GM12801 (cell line): ENCODE data around the gene CLIC4.

Experiments used
- TF ChIP-seq, protein P1 (sequence below): IDR thresholded peaks from one replicate; pipeline ENCODE4 v1.5.1; 2011; ENCODE audit warnings: control low read depth; ENCODE audit not compliant: insufficient read length; ENCODE audit errors: extremely low read depth

CLIC4 gene

DNA sequence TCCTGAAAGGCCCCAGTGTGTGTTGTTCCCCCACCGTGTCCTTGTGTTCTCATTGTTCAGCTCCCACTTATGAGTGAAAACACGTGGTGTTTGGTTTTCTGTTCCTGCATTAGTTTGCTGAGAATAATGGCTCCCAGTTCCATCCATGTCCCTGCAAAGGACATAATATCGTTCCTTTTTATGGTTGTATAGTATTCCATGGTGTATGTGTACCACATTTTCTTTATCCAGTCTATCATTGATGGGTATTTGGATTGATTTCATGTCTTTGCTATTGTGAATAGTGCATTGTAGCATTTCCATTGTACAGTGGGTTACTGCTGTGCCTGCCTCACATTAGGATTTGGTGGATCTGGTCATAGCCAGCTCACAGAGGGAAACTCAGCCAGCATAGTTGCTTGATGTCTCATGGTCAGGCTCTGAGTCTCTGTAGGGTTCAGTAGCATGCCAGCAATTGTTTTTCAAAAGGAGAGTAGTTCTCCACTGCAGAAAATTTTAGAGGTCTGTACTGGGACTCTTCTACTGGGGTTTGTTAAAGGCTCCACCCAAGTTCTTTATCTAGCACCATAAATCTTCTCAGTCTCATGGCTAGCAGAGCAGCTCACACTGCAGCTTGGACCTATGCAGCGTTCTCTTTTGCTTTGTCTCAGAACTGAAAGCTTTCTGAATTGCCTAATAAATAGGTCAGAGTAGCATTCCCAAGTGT, 143.9 kb downstream of the CLIC4 start:
- TF ChIP-seq, protein P1, sequence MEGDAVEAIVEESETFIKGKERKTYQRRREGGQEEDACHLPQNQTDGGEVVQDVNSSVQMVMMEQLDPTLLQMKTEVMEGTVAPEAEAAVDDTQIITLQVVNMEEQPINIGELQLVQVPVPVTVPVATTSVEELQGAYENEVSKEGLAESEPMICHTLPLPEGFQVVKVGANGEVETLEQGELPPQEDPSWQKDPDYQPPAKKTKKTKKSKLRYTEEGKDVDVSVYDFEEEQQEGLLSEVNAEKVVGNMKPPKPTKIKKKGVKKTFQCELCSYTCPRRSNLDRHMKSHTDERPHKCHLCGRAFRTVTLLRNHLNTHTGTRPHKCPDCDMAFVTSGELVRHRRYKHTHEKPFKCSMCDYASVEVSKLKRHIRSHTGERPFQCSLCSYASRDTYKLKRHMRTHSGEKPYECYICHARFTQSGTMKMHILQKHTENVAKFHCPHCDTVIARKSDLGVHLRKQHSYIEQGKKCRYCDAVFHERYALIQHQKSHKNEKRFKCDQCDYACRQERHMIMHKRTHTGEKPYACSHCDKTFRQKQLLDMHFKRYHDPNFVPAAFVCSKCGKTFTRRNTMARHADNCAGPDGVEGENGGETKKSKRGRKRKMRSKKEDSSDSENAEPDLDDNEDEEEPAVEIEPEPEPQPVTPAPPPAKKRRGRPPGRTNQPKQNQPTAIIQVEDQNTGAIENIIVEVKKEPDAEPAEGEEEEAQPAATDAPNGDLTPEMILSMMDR: no peak

GRCh38 chr1:24890887-24891286, 145.6 kb downstream of the CLIC4 start:
- TF ChIP-seq, protein P1: no peak

GRCh38 chr1:24892188-24893153, 147.2 kb downstream of the CLIC4 start:
- TF ChIP-seq, protein P1: no peak

DNA sequence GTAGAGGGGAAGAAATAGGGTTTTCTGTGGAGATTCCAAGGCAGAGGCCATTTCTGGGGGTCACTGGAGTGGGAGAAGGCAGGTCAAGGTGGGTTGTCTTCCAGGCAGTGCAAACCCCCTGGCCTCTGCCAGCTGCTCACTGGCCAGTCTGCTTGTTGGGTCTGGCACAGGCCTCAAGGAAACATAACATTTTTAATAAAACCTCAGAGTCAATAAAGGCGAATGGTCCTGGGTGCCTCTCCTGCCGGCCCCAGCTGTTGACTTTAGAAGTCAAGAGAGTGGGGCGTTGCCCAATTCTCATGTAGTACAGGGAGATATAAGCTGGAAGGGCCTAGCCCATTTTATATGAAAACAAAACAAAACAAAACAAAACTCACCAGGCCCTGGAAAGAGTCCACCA, 148.2 kb downstream of the CLIC4 start:
- TF ChIP-seq, protein P1: no peak
